ENCODE data around the gene ERVK3-1. TPM values are rescaled to one million over a fixed set of nuclear protein-coding genes. Genes with fewer than 3 reads are reported as not detected.

ERVK3-1 gene
- polyA plus RNA-seq, 3 donors: 53.5 to 61.2 (median 59.1) TPM

DNA sequence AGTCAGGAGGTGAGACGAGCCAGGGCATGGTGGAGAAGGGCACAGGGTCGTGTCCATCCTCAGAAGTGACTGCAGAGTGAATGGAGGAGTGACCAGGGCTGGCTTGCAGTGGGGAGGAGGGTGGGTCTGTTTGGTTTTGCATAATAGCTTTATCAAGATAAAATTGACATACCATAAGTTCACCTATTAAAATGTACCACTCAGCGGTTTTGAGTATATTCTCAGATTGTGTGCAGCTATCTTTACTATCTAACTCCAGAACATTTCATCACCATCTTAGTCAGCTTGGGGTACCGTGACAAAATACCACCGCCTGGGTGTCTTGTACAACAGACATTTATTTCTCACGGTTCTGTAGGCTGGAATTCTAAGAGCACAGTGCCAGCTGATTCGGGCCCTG, 13.2 kb upstream of the ERVK3-1 start:
- DNase-seq: no peak

DNA sequence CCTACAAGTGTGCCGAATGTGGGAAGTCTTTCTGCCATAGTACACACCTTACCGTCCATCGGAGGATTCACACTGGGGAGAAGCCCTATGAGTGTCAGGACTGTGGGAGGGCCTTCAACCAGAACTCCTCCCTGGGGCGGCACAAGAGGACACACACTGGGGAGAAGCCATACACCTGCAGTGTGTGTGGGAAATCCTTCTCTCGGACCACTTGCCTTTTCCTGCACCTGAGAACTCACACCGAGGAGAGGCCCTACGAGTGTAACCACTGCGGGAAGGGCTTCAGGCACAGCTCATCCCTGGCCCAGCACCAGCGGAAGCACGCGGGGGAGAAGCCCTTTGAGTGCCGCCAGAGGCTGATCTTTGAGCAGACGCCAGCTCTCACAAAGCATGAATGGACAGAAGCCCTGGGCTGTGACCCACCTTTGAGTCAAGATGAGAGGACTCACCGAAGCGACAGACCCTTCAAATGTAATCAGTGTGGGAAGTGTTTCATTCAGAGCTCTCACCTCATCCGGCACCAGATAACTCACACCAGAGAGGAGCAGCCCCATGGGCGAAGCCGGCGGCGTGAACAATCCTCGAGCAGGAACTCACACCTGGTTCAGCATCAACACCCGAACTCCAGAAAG, 10.3 kb upstream of the ERVK3-1 start:
- DNase-seq: no peak

DNA sequence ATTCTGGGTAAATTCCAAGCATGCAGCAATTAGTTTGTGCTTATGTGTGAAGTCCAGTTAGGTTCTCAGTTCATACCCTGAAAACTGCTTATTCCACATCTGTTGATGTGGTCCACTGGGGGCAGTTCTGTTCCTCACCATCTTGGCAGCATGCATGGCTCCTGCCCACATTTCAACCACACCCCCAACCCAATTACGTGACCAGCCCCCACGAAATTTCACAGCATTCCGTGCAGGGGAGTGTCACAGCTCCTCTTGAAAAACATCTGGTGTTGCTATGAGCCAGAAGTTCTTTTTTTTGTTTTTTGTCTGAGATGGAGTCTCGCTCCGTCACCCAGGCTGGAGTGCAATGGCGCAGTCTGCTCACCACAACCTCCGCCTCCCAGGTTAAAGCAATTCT, 9.1 kb upstream of the ERVK3-1 start:
- DNase-seq: no peak

DNA sequence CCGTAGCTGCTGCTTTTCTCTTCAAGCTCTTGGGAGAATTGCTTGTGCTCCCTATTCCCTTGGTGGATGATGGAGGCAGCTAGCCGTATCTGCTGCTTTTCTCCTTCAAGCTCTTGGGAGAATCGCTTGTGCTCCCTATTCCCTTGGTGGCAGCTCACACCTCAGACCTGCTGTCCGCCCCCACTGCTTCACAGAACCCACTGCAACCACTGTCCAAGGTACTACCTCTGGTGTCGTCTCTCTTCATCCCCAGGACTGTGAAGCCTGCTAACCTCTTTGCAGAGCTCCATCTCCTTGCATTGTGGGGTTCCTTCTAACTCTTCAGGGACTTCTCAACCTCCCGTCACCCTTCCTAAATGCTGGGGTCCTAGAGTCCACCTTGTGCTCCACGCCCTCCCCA, 4.6 kb upstream of the ERVK3-1 start:
- DNase-seq: no peak

DNA sequence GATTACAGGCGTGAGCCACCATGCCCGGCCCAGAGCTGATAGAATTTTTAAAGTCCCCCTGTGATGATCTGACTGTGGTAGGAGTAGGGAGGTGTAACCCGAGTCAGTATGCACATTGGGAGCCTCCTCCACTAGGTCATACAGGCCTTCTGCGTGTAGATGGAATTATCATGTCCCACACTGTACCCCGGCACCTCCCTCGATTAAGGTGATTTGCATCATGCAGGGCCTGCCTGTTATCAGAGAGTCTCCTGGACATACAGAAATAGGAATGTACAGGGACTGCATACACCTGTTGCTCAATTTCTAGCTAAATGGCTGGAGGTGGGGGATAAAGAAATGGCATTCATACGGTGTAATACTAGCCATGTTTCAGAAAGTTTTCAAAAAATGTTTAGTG, 922 bp upstream of the ERVK3-1 start:
- no peak for DNase-seq

DNA sequence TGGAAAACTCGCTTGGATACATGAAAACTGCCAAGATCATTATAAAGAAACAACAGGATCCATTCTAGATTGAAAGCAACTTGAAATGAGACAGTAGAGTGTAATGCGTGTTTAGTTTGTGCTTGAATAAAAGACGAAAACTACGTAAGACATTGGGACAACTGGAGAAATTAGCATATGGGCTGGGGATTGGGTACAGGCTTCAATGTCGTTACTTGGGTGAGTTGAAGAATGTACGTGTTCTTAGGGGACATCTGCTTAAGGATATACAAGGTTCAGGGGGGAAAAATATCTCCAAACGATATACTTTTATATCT, 471 bp upstream of the ERVK3-1 start:
- no peak for DNase-seq

DNA sequence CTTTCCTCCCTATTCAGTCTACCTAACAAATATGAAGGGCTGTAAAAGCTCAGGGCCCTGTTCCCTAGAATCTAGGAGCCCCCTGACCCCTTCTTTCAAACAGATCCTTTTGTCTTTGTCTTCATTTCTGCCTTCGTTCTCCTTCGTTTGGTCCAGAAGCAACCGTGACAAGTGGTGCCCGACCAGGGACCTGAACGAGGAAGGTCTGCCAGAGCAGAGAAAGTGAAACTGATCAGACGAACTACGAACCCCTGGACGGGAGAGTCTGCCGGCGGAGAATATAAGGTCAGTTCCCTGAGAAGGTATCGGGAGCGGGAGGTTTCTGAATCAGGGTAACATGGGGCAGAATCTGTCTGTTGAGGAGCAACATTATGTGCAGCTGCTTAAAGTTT, 751 bp downstream of the ERVK3-1 start:
- DNase-seq: no peak

DNA sequence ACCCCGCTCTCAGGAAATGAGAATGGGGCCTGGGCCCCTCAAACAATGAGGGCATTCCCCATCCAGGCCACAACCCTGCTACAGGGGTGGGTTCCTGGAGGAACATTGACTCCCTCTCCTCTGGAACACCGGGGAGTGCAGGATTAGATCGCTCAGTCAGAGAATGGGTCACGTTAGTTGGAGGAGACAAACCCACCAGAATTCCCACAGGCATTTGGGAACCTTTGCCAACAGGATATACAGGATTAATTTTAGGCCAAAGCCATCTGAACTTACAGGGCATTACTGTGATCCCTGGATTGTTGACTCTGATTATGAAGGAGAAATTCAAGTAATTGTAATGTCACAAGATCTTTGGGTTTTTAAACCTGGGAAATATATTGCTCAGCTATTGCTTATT, 2.6 kb downstream of the ERVK3-1 start:
- no peak for DNase-seq

DNA sequence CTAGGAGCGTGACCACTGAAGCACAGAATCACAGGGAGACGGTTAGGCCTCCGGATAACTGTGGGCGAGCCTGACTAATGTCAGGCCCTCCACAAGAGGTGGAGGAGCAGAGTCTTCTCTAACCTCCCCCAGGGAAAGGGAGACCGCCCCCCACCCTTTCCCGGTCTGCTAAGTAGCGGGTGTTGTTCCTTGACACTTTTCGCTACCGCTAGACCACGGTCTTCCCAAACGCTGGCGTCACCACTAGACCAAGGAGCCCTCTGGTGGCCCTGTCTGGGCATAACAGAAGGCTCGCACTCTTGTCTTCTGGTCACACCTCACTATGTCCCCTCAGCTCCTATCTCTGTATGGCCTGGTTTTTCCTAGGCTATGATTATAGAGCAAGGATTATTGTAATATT, 5.5 kb downstream of the ERVK3-1 start:
- DNase-seq: peak; percentile 14

DNA sequence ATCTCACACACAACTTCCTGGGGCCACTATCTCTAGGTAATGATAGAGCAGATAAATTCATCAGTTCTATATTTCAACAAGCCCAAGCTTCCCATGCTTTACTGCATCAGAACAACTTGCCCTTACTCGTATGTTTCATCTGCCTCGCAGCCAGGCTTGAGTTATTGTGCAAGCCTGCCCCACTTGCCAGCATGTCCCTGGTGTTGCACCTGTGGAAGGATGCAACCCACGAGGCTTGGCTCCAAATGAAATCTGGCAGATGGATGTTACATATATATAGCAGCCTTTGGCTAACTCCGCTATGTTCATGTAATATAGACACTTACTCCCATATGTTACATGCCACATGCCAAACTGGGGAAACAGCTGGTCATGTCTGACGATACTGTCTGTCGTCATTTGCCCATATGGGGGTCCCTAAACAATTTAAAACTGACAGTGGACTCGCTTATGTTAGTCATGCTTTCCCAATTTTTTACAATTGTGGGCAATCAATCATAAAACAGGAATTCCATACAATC, 6.2 kb downstream of the ERVK3-1 start:
- no peak for DNase-seq

DNA sequence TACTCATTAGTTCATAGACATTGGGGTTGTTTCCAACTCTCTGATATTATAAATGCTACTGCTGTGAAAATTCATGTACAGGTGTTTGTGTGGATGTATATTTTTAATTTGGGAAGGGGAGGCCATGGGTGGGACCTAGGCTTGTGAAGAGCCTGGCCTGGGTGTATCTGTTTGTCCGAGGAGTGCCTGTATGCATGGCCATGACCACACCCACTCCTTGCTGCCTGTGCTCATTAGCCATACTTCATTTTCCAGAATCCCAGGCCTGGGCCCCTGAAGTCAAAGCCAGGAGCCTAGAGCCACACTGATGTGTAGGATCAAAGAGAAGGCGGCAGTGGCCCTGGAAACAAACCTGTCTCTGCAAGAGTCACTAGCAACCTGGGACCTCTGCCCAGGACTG, 10.4 kb downstream of the ERVK3-1 start:
- DNase-seq: no peak

DNA sequence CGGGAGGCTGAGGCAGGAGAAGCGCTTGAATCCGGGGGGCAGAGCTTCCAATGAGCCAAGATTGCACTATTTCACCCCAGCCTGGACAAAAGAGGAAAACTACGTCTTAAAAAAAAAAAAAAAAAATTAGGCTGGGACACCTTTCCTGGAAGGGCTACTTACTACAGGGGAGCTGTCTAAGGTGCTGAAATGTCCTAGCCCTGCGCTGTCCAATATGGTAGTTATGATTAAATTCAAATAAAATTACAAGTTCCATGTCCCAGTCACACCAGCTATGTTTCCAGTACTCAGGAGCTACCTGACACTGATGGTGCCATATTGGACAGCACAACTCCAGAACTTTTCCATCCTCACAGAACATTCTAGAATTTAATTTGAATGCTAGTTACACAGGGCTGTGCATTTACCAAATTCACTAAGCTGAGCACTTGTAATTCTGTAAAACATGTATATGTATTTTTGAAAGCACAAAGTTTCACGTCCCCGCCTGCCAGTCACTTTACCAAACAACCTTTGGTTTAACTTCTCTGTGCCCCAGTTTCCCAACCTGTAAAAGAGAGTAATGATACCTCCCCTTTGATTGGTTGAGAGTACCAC, 12.4 kb downstream of the ERVK3-1 start:
- DNase-seq: peak; percentile 35

DNA sequence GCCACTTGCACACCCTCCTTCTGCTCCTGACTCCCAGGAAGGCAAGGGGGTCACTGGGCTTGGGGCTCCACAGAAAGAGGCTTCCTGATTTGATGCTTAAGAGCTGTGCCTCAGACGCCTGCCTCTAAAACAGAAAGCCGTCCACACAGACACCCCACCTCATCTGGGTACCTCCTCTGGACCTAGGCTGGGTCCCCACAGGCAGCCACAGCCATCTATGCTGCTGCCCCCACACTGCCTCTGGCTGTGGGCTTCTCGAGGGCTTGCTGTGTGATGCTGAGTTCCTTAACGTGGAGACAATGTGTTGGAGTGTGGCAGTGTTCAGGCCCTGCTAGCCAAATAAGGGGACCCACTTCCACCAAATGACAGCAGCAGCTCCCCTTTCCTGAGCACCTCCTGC, 13.1 kb downstream of the ERVK3-1 start:
- DNase-seq: no peak

DNA sequence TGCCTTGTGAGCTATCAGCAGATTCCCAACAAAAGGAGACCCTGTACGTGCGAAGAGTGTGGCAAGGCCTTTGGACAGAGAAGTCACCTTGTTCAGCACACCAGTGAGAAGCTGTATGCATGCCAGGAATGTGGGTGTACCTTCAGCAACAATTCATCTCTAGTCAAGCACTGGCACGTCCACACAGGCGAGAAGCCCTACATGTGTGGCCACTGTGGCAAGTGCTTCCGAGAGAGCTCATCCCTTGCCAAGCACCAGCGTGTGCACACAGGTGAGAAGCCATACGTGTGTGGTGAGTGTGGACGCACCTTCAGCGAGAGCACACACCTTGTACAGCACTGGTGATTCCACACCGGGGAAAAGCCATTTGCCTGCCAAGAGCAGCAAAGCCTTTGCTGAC, 14.1 kb downstream of the ERVK3-1 start:
- no peak for DNase-seq

DNA sequence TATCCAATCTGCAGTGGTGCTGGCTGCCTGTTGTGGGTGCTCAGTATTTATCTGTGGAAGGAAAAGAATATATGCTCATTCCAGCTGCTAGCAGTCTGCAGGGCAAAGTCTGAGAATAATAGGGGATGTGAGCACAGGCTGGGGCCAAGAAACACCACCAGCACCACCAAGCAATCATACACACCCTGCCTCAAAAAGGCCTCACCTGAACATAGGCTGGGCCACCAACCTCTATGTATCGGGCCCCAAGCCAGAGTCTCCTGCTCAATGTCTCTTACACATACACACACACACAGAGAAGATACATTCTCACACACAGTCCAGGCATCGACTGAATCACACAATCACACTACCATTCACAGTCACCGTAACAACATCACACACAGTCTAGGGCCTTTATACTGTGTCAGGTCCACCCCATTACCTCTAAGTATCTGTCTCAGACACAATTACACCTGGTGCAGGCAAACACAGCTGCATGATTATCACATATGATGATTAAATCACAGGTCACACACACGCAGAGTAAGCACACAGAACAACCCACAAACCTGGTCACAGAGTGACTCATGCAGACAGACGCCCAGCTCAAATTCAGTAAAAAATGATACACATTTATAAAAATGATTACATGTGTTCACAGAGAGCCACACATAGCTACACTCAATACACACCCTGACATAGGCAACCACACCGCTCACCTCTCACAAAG, 20.3 kb downstream of the ERVK3-1 start:
- no peak for DNase-seq

DNA sequence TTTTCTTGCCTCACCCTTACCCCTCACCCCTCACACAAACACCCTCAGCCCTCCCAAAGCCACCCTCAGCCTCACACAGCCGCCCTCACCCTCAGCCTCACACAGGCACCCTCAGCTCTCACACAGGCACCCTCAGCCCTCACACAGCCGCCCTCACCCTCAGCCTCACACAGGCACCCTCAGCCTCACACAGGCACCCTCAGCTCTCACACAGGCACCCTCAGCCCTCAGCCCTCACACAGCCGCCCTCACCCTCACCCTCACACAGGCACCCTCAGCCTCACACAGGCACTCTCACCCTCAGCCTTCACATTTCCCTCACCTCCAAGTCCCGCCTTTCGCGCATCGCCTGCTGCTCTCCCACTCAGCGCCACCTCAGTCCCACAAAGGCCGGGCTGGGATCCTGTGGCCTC, 21.3 kb downstream of the ERVK3-1 start:
- DNase-seq: no peak

DNA sequence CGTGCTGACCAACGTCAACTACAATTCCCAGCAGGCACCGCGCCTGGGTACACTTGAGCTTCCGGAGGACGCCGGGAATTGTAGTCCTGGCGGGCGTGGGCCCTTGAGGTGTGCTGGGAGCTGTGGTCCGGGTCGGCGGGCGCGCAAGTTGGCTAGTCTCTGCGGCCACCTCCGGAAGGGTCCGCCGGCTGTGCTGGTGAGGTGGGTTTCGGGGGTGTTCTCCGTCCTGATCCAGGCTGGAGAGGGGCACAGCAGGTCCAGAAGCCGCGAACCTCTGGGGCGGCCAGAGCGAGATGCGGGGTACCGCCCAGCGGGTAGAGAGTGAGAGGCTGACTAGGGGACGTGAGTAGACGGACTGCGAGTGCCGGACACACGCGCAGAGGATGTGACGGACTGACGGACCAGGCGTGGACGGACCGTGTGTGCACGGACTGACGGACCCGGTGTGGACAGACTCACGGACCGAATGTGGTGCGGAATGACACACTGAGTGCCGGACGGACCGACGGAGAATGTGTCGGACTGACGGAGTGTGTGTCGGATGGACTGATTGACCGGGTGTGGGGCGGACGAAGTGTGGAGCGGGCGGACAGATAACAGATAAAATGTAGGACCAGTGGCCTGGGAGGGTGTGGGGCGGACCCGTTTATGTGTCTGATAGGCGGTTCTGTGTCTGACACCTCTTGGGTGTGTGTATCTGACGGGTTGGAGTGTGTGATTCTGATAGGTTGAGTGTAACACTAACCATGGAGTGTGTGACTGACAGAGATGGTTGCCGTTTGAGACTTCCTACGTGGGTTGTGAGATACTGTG, 21.9 kb downstream of the ERVK3-1 start, which contains the start of gene ZSCAN22:
Gene ZSCAN22, plus strand, starts transcription at position 81 of the 813 bp plus-strand sequence. CDS start 7,809 bp downstream, outside the sequence.
- DNase-seq: peak; percentile 98

DNA sequence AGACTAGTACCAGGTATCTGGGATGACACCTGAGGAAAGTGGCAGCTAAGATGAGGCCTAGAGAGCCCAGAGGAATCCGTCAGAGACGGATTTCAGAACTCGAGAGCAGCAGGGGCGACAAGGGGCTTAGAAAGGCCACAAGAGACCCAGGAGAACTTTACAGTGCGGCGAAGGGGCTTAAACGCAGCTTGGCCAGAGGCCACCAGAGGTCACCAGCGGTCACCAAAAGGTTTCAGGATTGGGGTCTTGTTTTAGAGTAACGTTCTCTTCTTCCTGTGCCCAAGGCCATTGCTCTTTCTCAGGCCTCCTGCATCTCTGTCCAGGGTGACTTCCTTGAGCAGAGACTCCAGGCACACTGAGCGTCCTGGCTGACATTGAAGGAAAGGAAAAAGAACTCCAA, 23.8 kb downstream of the ERVK3-1 start:
- DNase-seq: no peak

DNA sequence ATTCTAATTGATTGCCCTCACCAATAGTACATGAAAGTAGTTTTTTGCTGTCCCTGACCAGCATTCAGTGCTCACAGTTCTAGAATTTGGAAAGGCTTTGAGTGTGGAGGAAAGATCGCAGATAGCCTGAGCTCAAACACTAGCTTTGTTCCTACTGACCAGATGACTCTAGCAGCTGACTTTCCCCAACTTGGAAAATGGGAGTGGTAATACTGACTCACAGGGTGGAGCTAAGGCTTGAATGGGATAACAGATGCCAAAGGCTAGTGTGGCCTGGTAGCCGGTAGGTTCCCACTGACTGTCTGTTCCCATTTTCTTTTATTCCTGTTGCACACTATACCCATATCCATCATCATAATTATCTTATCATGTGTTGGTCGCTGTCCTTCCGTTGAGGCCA, 25.3 kb downstream of the ERVK3-1 start:
- no peak for DNase-seq

DNA sequence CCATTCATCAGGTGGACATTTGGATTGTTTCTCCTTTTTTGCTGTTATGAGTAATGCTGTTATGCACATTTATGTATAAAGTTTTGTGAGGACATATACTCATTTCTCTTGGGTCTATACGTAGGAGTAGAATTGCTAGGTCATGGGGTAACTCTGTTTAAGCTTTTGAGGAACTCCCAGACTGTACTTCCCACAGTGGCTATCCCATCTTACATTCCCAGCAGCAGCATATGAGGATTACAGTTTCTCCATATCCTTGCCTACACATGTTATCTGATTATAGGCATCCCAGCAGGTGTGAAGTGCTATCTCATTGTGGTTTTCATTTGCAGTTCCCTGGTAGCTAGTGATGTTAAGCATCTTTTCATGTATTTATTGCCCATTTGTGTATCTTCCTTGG, 27.5 kb downstream of the ERVK3-1 start:
- DNase-seq: no peak

DNA sequence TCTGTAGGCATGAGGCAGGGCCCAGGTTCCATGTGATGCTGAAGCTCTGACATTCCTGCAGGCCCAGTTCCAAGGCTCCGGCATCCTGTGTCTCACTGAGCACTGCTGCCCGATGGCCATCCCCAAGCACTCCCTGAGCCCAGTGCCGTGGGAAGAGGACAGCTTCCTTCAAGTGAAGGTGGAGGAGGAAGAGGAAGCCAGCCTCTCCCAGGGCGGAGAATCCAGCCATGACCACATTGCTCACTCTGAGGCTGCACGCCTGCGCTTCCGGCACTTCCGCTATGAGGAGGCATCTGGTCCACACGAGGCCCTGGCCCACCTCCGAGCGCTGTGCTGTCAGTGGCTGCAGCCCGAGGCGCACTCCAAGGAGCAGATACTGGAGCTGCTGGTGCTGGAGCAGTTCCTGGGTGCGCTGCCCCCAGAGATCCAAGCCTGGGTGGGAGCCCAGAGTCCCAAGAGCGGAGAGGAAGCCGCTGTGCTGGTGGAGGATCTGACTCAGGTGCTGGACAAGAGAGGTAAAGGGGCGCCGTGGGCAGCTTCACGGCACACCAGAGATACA, 29.6 kb downstream of the ERVK3-1 start:
- no peak for DNase-seq

DNA sequence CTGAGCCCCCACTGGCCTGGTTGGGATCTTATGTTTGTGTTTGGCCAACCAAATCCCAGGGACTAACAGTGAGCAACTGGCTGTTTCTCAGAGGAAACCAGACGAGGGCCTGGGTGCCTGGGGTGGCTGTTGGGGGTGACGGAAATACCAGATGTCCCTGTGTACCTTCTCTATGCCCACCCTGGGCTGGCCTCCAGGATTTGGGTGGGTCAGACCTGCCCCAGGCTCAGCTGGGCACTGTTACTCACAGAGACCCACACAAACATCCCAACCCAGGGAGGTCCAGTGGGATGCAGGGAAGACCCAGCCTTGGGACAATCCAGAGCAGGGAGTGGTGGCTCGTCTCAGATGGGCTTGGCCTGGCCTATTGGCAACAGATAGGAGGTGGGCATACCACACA, 30.5 kb downstream of the ERVK3-1 start:
- DNase-seq: no peak

Data from renal pelvis (tissue), 4 donors.